HepG2 (cell line): ENCODE results near the gene MEX3A. TPM values are rescaled to one million over a fixed set of nuclear protein-coding genes. Genes with fewer than 3 reads are reported as not detected.

Source experiments
- ATF6 ChIP-seq: sonication (generic); formaldehyde crosslinking; conservative IDR thresholded peaks from 2 replicates; pipeline ENCODE4 v1.4.0; 2020; ENCODE audit warnings: missing genetic modification reagents
- FOXP1 ChIP-seq, 2 experiments: fragments of 450-650 bp in 1 of 2; IDR thresholded peaks; 2 replicates each; pipeline ENCODE4 v1.6.1; 2017 to 2018; ENCODE audit warnings: antibody characterized with exemption in 1 of 2
- JUNB ChIP-seq: sonication (generic); formaldehyde crosslinking; IDR thresholded peaks from 2 replicates; pipeline ENCODE4 v1.8.0; 2022; ENCODE audit warnings: missing genetic modification reagents, mild to moderate bottlenecking, borderline replicate concordance
- PHF5A ChIP-seq: IDR thresholded peaks from one replicate; pipeline ENCODE4 v1.6.1; 2018; ENCODE audit warnings: low read depth, missing genetic modification reagents; ENCODE audit not compliant: unreplicated experiment
- TOE1 ChIP-seq: sonication (generic); formaldehyde crosslinking; IDR thresholded peaks from 2 replicates; pipeline ENCODE4 v1.4.0; 2020; ENCODE audit warnings: mild to moderate bottlenecking, missing genetic modification reagents
- YEATS2 ChIP-seq: sonication (generic); formaldehyde crosslinking; IDR thresholded peaks from 2 replicates; pipeline ENCODE4 v1.4.0; 2020; ENCODE audit warnings: missing genetic modification reagents, borderline replicate concordance
- ZNF335 ChIP-seq: sonication (generic); formaldehyde crosslinking; IDR thresholded peaks from 2 replicates; pipeline ENCODE4 v1.4.0; 2020; ENCODE audit warnings: missing genetic modification reagents
- ZNF605 ChIP-seq: sonication (generic); formaldehyde crosslinking; IDR thresholded peaks from 2 replicates; pipeline ENCODE4 v1.8.0; 2022; ENCODE audit warnings: mild to moderate bottlenecking, missing genetic modification reagents
- ZNF746 ChIP-seq: sonication (generic); formaldehyde crosslinking; IDR thresholded peaks from 2 replicates; pipeline ENCODE4 v1.8.0; 2022; ENCODE audit warnings: mild to moderate bottlenecking, missing genetic modification reagents
- ZNF773 ChIP-seq: sonication (generic); formaldehyde crosslinking; IDR thresholded peaks from 2 replicates; pipeline ENCODE4 v1.4.0; 2020; ENCODE audit warnings: missing genetic modification reagents, borderline replicate concordance
- ZNF879 ChIP-seq: sonication (generic); formaldehyde crosslinking; IDR thresholded peaks from 2 replicates; pipeline ENCODE4 v1.8.1; 2023; ENCODE audit warnings: missing genetic modification reagents
- ZSCAN22 ChIP-seq: sonication (generic); formaldehyde crosslinking; IDR thresholded peaks from 2 replicates; pipeline ENCODE4 v1.4.0; 2020; ENCODE audit warnings: mild to moderate bottlenecking, missing genetic modification reagents
- polyA plus RNA-seq, 8 experiments: library from polyadenylated mRNA; depleted of rRNA in 3 of 8; stranded (reverse) in 7 of 8; unstranded in 1 of 8; fragments of >200 nt; fragmentation: Illumina TruSeq in 4 of 8; extraction: Trizol in 4 of 8; gene quantifications; 2 replicates each; pipeline versions ENCODE4 v1.2.1 to v1.2.3, GENCODE V29; 2011 to 2016; ENCODE audit warnings: low read depth in 4 of 8, missing spikeins in 1 of 8, mixed read lengths in 1 of 8; ENCODE audit not compliant: insufficient read depth in 1 of 8
- total RNA-seq, 5 experiments: library from RNA; depleted of rRNA; stranded (reverse); fragments of >200 nt; fragmentation: Illumina TruSeq; extraction: Trizol; gene quantifications; 2 replicates each; pipeline ENCODE4 v1.2.3, GENCODE V29; 2016; ENCODE audit warnings: low read depth in 1 of 5
- TF ChIP-seq, protein P1 (sequence below): sonication (generic); formaldehyde crosslinking; IDR thresholded peaks from 2 replicates; pipeline ENCODE4 v1.4.0; 2020; ENCODE audit warnings: missing genetic modification reagents, borderline replicate concordance
- TF ChIP-seq, protein P2 (sequence below): sonication (generic); formaldehyde crosslinking; conservative IDR thresholded peaks from 2 replicates; pipeline ENCODE4 v1.8.0; 2022; ENCODE audit warnings: missing genetic modification reagents
- TF ChIP-seq, protein P3 (sequence below): sonication (generic); formaldehyde crosslinking; IDR thresholded peaks from 2 replicates; pipeline ENCODE4 v1.4.0; 2020; ENCODE audit warnings: missing genetic modification reagents, borderline replicate concordance
- TF ChIP-seq, protein P4 (sequence below): sonication (generic); formaldehyde crosslinking; IDR thresholded peaks from 2 replicates; pipeline ENCODE4 v1.5.0; 2020; ENCODE audit warnings: mild to moderate bottlenecking, missing genetic modification reagents, borderline replicate concordance

MEX3A gene
- total and polyA plus RNA-seq, 2 of the 13 experiments (the other 11 are each of a cell fraction or from before 2014, with no cell fraction given), result 7.6 to 9.1 TPM

GRCh38 chr1:156123356-156124196 lies 41.3 kb upstream of the MEX3A start (continued):
- no peak for TF ChIP-seq ZSCAN22 (CRISPR knock-in tag)
- TF ChIP-seq ZNF879 (CRISPR knock-in tag), result no peak
- TF ChIP-seq PHF5A (CRISPR knock-in tag), result no peak
- no peak for TF ChIP-seq ZNF773 (CRISPR knock-in tag)
- no peak for TF ChIP-seq FOXP1 (IDR thresholded peaks at IDR 0.05)
- TF ChIP-seq FOXP1 (CRISPR knock-in tag; IDR thresholded peaks at IDR 0.05), result peak; percentile 59
- TF ChIP-seq TOE1 (CRISPR knock-in tag), result no peak
- TF ChIP-seq, protein P1, sequence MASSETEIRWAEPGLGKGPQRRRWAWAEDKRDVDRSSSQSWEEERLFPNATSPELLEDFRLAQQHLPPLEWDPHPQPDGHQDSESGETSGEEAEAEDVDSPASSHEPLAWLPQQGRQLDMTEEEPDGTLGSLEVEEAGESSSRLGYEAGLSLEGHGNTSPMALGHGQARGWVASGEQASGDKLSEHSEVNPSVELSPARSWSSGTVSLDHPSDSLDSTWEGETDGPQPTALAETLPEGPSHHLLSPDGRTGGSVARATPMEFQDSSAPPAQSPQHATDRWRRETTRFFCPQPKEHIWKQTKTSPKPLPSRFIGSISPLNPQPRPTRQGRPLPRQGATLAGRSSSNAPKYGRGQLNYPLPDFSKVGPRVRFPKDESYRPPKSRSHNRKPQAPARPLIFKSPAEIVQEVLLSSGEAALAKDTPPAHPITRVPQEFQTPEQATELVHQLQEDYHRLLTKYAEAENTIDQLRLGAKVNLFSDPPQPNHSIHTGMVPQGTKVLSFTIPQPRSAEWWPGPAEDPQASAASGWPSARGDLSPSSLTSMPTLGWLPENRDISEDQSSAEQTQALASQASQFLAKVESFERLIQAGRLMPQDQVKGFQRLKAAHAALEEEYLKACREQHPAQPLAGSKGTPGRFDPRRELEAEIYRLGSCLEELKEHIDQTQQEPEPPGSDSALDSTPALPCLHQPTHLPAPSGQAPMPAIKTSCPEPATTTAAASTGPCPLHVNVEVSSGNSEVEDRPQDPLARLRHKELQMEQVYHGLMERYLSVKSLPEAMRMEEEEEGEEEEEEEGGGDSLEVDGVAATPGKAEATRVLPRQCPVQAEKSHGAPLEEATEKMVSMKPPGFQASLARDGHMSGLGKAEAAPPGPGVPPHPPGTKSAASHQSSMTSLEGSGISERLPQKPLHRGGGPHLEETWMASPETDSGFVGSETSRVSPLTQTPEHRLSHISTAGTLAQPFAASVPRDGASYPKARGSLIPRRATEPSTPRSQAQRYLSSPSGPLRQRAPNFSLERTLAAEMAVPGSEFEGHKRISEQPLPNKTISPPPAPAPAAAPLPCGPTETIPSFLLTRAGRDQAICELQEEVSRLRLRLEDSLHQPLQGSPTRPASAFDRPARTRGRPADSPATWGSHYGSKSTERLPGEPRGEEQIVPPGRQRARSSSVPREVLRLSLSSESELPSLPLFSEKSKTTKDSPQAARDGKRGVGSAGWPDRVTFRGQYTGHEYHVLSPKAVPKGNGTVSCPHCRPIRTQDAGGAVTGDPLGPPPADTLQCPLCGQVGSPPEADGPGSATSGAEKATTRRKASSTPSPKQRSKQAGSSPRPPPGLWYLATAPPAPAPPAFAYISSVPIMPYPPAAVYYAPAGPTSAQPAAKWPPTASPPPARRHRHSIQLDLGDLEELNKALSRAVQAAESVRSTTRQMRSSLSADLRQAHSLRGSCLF (CRISPR knock-in tag), result no peak
- TF ChIP-seq, protein P2, sequence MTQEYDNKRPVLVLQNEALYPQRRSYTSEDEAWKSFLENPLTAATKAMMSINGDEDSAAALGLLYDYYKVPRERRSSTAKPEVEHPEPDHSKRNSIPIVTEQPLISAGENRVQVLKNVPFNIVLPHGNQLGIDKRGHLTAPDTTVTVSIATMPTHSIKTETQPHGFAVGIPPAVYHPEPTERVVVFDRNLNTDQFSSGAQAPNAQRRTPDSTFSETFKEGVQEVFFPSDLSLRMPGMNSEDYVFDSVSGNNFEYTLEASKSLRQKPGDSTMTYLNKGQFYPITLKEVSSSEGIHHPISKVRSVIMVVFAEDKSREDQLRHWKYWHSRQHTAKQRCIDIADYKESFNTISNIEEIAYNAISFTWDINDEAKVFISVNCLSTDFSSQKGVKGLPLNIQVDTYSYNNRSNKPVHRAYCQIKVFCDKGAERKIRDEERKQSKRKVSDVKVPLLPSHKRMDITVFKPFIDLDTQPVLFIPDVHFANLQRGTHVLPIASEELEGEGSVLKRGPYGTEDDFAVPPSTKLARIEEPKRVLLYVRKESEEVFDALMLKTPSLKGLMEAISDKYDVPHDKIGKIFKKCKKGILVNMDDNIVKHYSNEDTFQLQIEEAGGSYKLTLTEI (CRISPR knock-in tag), result no peak
- TF ChIP-seq ZNF605 (CRISPR knock-in tag), result peak; percentile 39; the same call in 1 of the 2 replicates
- TF ChIP-seq JUNB (CRISPR knock-in tag), result no peak
- peak; percentile 35; the same call in 1 of the 2 replicates for TF ChIP-seq YEATS2 (CRISPR knock-in tag)
- TF ChIP-seq, protein P3, sequence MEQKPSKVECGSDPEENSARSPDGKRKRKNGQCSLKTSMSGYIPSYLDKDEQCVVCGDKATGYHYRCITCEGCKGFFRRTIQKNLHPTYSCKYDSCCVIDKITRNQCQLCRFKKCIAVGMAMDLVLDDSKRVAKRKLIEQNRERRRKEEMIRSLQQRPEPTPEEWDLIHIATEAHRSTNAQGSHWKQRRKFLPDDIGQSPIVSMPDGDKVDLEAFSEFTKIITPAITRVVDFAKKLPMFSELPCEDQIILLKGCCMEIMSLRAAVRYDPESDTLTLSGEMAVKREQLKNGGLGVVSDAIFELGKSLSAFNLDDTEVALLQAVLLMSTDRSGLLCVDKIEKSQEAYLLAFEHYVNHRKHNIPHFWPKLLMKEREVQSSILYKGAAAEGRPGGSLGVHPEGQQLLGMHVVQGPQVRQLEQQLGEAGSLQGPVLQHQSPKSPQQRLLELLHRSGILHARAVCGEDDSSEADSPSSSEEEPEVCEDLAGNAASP (CRISPR knock-in tag), result peak; percentile 57; the same call in 1 of the 2 replicates
- TF ChIP-seq, protein P4, sequence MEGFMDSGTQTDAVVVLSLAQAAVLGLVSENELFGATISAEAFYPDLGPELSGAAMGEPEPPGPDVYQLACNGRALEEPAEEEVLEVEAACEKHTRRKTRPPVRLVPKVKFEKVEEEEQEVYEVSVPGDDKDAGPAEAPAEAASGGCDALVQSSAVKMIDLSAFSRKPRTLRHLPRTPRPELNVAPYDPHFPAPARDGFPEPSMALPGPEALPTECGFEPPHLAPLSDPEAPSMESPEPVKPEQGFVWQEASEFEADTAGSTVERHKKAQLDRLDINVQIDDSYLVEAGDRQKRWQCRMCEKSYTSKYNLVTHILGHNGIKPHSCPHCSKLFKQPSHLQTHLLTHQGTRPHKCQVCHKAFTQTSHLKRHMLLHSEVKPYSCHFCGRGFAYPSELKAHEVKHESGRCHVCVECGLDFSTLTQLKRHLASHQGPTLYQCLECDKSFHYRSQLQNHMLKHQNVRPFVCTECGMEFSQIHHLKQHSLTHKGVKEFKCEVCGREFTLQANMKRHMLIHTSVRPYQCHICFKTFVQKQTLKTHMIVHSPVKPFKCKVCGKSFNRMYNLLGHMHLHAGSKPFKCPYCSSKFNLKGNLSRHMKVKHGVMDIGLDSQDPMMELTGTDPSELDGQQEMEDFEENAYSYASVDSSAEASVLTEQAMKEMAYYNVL (CRISPR knock-in tag), result peak; percentile 62; the same call in 1 of the 2 replicates
- 0 out of 2 replicates have a peak, but pooled peaks have one; percentile 46 for TF ChIP-seq ZNF335 (CRISPR knock-in tag)
- no peak for TF ChIP-seq ZNF746
- TF ChIP-seq ATF6 (CRISPR knock-in tag), result no peak
